ENCODE measurements around the gene SSBP2. TPM values are rescaled to one million over a fixed set of nuclear protein-coding genes. Genes with fewer than 3 reads are reported as not detected.

Gene SSBP2
- total RNA-seq, 4 donors from 2014 or later, result 25.9 to 94.6 (median 41.8) TPM

DNA sequence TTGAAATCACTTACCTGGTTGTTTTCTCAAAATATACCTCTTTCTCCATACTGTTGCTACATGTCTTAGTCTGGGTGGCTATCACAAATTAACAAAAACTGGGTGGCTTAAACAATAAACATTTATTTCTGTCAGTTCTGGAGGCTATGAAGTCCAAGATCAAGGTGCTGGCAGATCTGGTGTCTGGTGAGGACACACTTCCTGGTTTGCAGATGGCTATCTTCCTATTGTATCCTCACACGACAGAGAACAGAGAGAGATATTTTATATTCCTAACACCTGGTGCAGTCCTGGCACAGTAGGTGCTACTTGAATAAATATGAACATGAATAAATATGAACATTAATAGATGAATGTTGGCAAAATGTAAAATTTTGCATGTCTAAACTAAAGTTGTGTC, 192.7 kb downstream of the SSBP2 start:
- no peak for DNase-seq (ENCODE audit: low spot score)
- TF ChIP-seq CTCF (IDR thresholded peaks at IDR 0.05), result no peak
- ATAC-seq (ENCODE audit: low FRiP score), result no peak

GRCh38 chr5:81556809-81557208, 194.1 kb downstream of the SSBP2 start:
- DNase-seq (ENCODE audit: low spot score), result no peak
- no peak for TF ChIP-seq CTCF (IDR thresholded peaks at IDR 0.05)

DNA sequence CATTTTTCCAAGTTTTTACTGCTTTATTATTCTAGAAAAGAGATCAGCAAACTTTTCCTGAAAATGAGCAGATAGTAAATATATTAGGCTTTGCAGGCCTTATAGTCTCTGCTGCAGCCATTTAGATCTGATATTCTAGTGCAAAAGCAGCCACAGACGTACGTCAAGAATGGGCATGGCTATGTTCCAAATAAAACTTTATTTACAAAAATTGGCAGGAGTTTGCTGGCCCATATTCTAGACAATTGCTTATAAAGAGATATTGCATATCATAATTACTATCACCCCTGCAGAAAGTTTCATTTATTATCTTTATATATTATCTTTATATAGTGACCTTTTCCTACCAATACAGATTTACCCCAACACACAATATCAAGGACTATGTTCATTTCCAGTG, 195.0 kb downstream of the SSBP2 start:
- DNase-seq (ENCODE audit: low spot score), result no peak
- no peak for ATAC-seq (ENCODE audit: low FRiP score)
- TF ChIP-seq CTCF (IDR thresholded peaks at IDR 0.05), result no peak

More at GRCh38 chr5:81556809-81557208, 194.1 kb downstream of the SSBP2 start:
- no peak for ATAC-seq (ENCODE audit: low FRiP score)

DNA sequence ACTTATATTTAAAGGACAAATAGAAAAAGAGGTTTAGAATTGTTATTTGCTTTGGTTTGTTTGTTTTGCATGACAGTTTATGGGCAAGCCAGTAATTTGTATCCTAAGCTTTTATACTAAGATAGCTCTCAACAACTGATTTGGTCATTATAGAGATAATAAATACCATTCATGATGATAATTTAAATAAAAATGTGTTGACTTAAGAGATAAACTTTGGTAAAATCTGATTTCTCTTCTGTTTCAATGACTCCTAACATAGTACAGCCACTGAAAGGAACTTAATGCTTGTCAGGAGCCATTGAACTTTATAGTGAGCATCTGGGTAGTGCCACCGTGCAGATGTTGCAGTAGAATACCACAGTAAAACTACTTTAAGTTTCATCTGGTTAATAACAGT, 196.2 kb downstream of the SSBP2 start:
- ATAC-seq (ENCODE audit: low FRiP score) (no peak), DNase-seq (ENCODE audit: low spot score) (no peak)
- no peak for TF ChIP-seq CTCF (IDR thresholded peaks at IDR 0.05)

GRCh38 chr5:81553567-81554212, 197.2 kb downstream of the SSBP2 start:
- TF ChIP-seq CTCF (IDR thresholded peaks at IDR 0.05), result no peak
- no peak for ATAC-seq (ENCODE audit: low FRiP score)
- DNase-seq (ENCODE audit: low spot score), result no peak

- TF ChIP-seq CTCF (IDR thresholded peaks at IDR 0.05), result no peak
- ATAC-seq (ENCODE audit: low FRiP score), result no peak
These were observed 197.9 kb downstream of the SSBP2 start for GRCh38 chr5:81552852-81553566.

DNA sequence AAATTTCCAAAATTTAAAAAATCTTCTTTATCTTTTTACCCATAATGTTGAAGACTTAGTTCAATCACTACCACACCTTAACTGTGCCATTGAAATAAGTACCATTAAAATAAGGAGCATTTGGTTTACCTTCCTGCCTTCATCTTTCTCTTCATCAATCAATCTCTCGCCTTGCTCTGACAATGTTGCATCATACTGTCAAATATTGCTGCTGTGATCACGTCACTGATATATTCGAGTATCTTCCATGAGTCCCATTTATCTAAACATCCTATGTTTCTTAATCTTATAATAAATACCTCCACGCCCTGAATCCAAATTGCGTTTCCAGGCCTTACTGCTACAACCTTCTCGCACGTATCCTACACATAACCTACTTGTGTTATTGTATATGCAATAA, 201.8 kb downstream of the SSBP2 start:
- DNase-seq (ENCODE audit: low spot score) (no peak), ATAC-seq (ENCODE audit: low FRiP score) (no peak)
- TF ChIP-seq CTCF (IDR thresholded peaks at IDR 0.05), result no peak

More at GRCh38 chr5:81552852-81553566, 197.9 kb downstream of the SSBP2 start:
- no peak for DNase-seq (ENCODE audit: low spot score)
